Measurements from ENCODE around the gene MNAT1. TPM values are rescaled to one million over a fixed set of nuclear protein-coding genes. Genes with fewer than 3 reads are reported as not detected.

Gene MNAT1
- total RNA-seq, 1 donor from 2014 or later: 42.4 TPM

DNA sequence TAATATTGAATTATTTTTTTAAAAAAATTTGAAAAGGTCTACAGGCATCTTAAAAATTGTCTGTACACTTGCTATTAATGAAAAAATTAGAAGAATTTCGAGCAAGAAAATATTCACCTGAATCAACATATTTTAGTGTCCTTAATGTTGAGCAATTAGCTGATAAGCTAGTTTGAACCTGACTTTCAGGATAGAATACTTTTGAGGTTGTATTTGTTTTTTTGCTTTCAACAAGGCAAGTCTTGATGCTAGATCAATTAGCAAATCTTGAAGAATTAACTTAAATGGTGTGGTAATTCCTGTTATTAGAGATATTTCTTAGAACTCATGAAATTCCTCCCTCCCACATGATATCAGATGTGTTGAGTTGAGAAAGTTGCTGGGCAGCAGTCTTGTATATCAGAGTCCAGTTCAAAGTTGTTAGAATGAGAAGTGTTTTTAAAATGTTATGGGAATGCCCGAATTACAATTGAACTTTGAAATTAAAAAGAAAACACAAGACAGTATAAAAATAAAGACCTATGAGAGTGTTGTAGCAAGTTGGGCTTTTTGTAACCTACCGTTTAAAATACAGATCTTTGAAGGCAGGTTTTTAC lies 127.1 kb downstream of the MNAT1 start:
- Mint-ChIP-seq H3K27me3 (ENCODE audit: low read depth) (no peaks in the 10 kb centered on the region), H3K4me3 (ENCODE audit: unreplicated experiment) (no peak overlapping the region), H3K36me3 (ENCODE audit: low read depth) (peaks cover 10% of the 10 kb centered on the region), H3K9me3 (ENCODE audit: low read depth) (peaks cover 7% of the 10 kb centered on the region), H3K27ac (ENCODE audit: unreplicated experiment) (peak overlapping the region; percentile 47), H3K4me1 (ENCODE audit: low read depth) (peaks cover 32% of the 10 kb centered on the region)
- no peak for DNase-seq (ENCODE audit: low spot score)
- TF ChIP-seq, protein P1, sequence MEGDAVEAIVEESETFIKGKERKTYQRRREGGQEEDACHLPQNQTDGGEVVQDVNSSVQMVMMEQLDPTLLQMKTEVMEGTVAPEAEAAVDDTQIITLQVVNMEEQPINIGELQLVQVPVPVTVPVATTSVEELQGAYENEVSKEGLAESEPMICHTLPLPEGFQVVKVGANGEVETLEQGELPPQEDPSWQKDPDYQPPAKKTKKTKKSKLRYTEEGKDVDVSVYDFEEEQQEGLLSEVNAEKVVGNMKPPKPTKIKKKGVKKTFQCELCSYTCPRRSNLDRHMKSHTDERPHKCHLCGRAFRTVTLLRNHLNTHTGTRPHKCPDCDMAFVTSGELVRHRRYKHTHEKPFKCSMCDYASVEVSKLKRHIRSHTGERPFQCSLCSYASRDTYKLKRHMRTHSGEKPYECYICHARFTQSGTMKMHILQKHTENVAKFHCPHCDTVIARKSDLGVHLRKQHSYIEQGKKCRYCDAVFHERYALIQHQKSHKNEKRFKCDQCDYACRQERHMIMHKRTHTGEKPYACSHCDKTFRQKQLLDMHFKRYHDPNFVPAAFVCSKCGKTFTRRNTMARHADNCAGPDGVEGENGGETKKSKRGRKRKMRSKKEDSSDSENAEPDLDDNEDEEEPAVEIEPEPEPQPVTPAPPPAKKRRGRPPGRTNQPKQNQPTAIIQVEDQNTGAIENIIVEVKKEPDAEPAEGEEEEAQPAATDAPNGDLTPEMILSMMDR (IDR thresholded peaks at IDR 0.05): no peak

DNA sequence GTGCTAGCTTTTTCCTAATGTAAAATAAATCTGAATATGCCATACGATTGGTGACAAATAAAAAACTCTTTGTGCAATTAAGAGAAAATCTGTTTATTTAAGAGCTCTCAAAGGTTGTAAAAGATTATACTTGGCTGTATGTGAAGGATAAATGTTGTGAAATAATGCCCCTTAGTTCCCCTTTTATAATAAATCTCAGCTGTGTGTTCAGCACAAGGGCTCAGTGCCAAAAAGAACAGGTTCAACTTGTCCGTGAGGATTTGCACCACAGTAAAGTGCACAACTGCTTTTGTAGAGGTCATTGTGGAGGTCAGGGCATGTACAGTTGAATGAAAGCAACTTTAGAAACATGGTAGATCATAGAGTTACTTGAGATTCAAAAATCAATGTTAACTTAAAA lies 127.7 kb downstream of the MNAT1 start:
- Mint-ChIP-seq H3K9me3 (ENCODE audit: low read depth) (peaks cover 3% of the 10 kb centered on the region), H3K4me1 (ENCODE audit: low read depth) (peaks cover 37% of the 10 kb centered on the region), H3K4me3 (ENCODE audit: unreplicated experiment) (no peak overlapping the region), H3K27me3 (ENCODE audit: low read depth) (no peaks in the 10 kb centered on the region), H3K27ac (ENCODE audit: unreplicated experiment) (no peak overlapping the region), H3K36me3 (ENCODE audit: low read depth) (peaks cover 6% of the 10 kb centered on the region)
- no peak for DNase-seq (ENCODE audit: low spot score)
- TF ChIP-seq, protein P1 (IDR thresholded peaks at IDR 0.05): no peak

DNA sequence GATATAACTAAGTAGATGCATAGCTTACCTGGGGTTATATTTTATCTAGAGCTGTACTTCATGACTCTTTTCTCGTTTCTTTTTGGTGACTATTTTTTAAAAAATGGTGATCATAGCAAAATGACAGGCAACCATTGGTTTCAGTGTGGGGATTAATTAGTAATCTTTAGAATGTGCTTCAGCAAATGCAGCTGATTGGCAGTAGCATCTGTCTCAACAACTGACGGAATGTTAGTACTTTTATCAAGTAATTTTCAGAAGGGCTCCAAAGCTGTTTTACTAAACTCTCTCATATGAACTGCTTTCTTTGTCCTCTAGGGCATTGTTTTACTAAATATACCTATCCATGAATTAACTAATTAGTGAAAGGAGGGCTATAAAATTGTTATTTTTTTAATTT lies 128.7 kb downstream of the MNAT1 start:
- TF ChIP-seq, protein P1 (IDR thresholded peaks at IDR 0.05): no peak
- H3K27me3 Mint-ChIP-seq (ENCODE audit: low read depth): no peaks in the 10 kb centered on the region
- no peaks in the 10 kb centered on the region for H3K9me3 Mint-ChIP-seq (ENCODE audit: low read depth)
- no peaks in the 10 kb centered on the region for H3K36me3 Mint-ChIP-seq (ENCODE audit: low read depth)
- no peak for DNase-seq (ENCODE audit: low spot score)
- peaks cover 45% of the 10 kb centered on the region for H3K4me1 Mint-ChIP-seq (ENCODE audit: low read depth)
- no peak overlapping the region for H3K4me3 Mint-ChIP-seq (ENCODE audit: unreplicated experiment)
- no peak overlapping the region for H3K27ac Mint-ChIP-seq (ENCODE audit: unreplicated experiment)

DNA sequence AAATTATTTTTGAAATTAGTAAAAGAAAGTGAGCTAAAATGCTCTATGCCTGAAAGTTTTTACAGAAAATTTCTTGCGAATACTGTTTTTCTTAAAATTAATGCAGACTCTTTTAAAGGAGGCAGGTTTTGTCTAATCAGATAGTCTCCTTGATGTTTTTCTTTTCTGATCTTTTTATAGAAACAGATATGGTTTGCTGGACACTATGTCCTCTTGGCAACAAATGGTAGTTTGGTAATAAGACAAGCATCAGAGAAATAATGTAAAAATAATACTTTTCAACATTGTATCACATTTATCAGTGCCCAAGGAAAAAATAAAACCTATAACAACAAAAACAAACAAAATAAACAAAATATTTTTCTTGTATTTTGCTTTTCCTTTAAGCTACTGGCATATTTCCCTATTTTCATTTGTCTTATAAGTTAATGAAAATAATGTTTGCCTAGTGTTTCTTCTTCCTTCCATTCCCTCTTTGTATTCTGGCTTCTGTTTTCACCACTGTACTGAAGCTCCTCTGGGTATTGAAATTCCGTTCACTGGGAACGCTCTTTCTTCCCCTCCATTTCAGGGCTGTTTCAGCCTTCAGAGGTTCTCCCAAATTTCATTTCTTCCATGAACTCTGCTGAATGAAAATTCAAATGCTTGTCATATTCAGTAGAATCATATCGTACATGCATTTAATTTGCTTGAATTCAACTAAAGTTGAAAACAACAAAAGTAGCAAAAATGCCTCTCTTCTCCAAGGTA lies 131.0 kb downstream of the MNAT1 start:
- H3K4me1 Mint-ChIP-seq (ENCODE audit: low read depth): peaks cover 49% of the 10 kb centered on the region
- H3K36me3 Mint-ChIP-seq (ENCODE audit: low read depth): no peaks in the 10 kb centered on the region
- no peak overlapping the region for H3K4me3 Mint-ChIP-seq (ENCODE audit: unreplicated experiment)
- TF ChIP-seq, protein P1 (IDR thresholded peaks at IDR 0.05): no peak
- H3K27ac Mint-ChIP-seq (ENCODE audit: unreplicated experiment): peak overlapping the region; percentile 79
- no peaks in the 10 kb centered on the region for H3K27me3 Mint-ChIP-seq (ENCODE audit: low read depth)
- no peak for DNase-seq (ENCODE audit: low spot score)
- H3K9me3 Mint-ChIP-seq (ENCODE audit: low read depth): no peaks in the 10 kb centered on the region

DNA sequence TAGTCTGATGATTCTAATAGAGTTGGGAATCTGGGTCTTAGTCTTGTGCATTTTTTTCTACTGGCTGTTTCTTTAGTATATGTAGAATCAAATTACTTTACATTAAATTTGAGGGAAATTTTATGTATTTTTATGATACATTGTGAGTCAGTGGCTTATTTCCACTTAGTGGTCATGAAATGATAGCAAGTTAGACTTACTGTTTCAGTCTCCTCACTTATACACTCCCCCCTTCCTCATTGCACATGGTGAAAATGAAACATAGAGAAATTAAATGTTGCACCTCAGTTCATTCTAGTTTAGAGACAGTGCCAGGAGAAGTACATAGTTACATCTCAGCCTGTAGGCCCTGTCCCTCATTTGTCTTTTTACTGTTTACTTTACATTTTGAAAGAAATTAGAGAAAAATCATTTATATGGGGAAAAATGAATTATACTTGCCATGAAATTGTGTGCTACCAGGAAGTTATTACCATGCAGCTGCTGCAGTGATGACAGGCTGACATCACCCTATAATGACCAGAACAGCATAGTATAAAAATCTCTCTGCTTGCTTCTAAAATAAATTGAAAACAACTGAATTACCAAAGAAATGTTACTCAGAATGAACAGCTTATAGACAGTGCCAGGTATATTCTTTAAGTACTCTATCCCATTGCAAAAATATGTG lies 133.1 kb downstream of the MNAT1 start:
- H3K9me3 Mint-ChIP-seq (ENCODE audit: low read depth): no peaks in the 10 kb centered on the region
- H3K4me1 Mint-ChIP-seq (ENCODE audit: low read depth): peaks cover 45% of the 10 kb centered on the region
- TF ChIP-seq, protein P1 (IDR thresholded peaks at IDR 0.05): no peak
- H3K4me3 Mint-ChIP-seq (ENCODE audit: unreplicated experiment): no peak overlapping the region
- DNase-seq (ENCODE audit: low spot score): no peak
- H3K27ac Mint-ChIP-seq (ENCODE audit: unreplicated experiment): no peak overlapping the region
- H3K36me3 Mint-ChIP-seq (ENCODE audit: low read depth): no peaks in the 10 kb centered on the region
- H3K27me3 Mint-ChIP-seq (ENCODE audit: low read depth): no peaks in the 10 kb centered on the region
